HG02798 (cell line): ENCODE results near the gene SEC24C.
A peak's percentile ranks its signal among the peaks of the same experiment; 100 is the strongest.

ENCODE experiments used
- ATAC-seq: cut with Tn5 transposase; IDR thresholded peaks from one replicate; pipeline ENCODE4 v1.9.1; 2021; ENCODE audit warnings: mild to moderate bottlenecking; ENCODE audit not compliant: unreplicated experiment, poor library complexity

SEC24C gene

DNA sequence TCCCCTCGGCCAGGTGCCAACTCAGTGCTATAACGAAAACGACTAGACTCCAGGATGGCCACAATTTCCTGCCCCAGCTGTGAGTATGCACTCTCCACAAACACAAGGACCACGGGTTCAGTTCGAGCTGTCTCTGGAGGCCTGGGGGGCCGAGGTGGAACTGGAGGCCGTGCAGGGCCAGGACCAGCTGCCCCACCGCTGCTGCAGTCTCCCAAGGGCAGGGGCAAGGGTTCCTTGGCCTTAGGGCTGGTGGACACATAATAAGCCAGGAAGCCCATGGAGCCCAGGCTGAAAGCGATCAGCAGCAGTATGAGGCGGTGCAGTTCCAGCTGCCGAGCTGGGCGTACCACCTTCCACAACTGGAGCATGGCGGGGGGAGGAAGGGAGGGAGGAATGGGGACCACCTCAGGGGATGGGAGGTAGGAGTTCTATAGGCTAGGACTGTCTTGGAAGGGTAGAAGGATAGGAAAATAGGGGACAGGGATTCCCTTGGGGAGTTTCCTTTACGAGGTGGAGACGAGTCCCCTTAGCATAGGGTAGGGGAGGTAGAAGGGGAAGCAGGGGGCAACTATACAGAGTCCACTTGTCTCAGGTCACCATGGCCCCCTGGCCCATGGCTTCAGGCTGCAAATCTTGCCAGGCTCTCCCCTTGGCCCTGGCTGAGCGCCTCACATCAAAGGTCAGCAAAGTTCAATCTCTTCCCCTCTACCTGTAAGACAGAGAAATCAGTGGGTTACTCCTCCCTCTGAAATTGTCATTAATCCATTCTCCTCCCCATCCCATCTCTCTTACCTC is 64.0 kb downstream of the SEC24C start:
- no peak for ATAC-seq

GRCh38 chr10:73809061-73809818 is 65.1 kb downstream of the SEC24C start:
- no peak for ATAC-seq

- no peak for ATAC-seq
These were observed 66.2 kb downstream of the SEC24C start for GRCh38 chr10:73810358-73810734.

DNA sequence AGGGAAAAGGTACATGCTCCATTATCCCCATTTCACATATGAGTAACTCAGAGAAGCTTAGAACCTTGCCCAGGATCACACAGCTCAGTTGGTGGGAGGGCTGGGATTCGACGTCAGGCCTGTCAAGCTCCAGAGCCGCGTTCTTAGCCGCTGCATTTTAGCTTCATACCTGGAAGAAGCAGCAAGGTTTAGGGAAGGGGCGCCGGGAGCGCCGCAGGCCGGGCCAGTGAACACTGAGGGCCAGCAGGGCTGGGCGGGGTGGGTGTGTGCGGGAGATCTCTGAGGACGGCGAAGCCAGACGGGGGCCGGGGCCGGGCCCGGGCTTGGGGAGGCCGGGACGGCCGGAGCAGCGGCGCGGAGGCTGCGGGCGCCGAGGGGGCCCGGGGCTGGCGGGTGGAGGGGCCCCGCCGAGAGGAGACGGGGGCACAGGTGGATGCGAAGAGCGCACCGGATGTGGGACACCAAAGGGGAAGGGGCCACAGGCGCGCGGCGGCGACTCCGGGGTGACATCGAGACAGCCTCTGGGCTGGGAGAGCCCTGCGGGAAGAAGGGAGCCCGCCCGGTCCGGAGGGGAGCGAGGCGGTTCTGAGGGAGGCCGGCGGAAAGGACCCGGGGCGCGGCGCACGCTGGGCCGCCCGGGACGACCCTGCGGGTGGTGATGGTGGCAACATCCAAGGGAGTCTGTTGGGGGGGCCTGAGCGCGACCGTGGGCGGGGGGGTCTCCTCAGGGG is 66.7 kb downstream of the SEC24C start:
- peak; percentile 24 for ATAC-seq

DNA sequence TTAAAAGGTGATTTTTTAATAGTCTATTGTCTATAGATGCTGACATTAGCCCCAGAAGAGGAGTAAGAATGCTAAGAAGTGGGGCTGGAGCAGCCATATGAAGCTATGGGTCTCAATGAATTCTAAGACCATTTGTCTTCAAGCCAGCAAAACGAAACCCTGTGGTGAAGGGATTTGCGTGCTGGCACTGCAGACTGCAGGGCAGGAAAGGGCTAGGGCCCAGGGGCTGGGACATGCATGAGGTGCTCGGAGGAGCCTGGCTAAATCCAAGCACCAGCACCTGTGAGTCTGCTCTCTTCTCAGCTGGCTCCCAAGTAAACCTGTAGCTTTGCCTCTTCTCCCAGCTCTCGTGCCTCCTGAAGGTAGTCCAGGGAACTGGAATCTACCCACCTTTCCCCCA is 68.5 kb downstream of the SEC24C start:
- ATAC-seq = no peak

GRCh38 chr10:73813333-73813732 is 69.2 kb downstream of the SEC24C start:
- no peak for ATAC-seq

GRCh38 chr10:73814276-73814895 is 70.2 kb downstream of the SEC24C start:
- ATAC-seq = no peak

DNA sequence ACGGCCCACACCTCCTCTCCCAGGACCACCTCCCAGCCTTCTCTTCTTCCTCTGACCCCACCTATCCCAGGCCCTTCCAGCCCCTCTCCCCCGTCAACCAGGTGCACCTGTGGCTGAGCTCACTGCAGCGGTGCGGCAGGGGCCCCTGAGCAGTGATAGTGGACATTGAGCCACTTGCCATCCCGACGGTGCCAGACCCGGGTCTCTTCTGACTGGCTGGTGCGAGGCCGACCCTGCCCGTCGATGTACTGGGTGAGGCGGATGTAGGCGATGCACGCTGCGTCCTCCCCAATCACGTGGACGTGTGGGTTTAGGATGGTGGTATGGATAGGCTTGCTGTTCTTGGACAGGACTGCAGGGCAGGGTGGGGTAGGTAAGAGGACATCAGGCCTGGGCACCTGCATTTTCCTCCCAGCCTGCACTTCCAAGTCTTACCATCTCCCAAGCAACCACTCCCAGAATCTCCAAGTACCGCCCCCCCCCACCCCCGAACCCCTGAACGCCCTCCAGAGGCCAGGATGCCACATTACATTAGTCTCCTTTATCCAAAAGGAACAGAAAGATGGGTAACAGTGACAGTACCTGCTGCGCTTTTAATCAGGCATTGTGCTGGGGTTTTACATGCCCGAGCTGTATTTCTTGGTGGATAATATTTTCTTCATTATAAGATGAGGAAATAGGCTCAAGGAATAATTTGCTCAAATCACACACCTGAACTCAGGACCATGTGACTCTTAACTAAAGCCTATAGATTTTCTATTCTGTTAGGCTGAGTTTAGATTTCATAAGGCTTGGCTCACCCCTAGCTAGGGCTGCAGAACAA is 70.9 kb downstream of the SEC24C start:
- no peak for ATAC-seq

DNA sequence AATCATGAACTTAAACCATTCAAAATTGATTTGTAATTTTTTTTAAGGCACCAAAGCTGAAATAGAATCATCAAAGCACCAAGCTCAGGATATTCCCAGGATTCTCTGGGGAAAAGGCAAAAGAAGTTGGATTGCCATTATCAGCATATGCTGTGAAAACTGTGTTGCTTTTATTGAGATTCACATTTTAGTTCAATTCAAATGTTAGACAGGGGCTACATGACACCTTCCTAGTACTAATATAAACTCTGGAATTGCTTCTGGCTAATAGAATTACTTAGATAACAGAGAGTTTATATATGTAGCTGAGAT is 71.5 kb downstream of the SEC24C start:
- no peak for ATAC-seq

GRCh38 chr10:73816917-73817729 is 73.0 kb downstream of the SEC24C start:
- ATAC-seq = no peak

- no peak for ATAC-seq
These were observed 73.7 kb downstream of the SEC24C start for GRCh38 chr10:73817826-73818225.

DNA sequence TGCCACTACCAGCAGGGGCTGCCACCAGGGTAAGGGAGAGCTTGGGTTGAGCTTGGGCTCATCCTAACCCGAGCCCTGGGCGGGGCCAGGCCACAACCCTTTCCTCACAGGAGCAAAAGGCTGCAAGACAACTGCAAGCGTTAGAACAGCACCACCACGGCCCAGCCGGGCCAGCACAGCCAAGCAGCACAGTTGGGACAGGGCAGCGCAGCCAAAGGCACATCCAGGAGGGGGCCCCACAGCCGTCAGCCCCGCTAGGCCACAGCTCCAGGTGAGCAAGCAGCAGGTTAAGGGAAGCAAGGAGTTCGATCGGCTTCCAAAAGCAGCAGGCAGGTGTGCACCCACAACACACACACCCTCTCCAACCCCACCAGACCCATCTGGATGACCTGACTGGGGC is 74.2 kb downstream of the SEC24C start:
- ATAC-seq = no peak

GRCh38 chr10:73819081-73819480 is 74.9 kb downstream of the SEC24C start:
- no peak for ATAC-seq

GRCh38 chr10:73819513-73820093 is 75.4 kb downstream of the SEC24C start:
- no peak for ATAC-seq
